Measurements from ENCODE around the gene RPL4. TPM values are rescaled to one million over a fixed set of nuclear protein-coding genes. Genes with fewer than 3 reads are reported as not detected.
A peak's percentile ranks its signal among the peaks of the same experiment; 100 is the strongest.

The RPL4 gene
- total RNA-seq, 1 experiment from 2014 or later, result 5,336 TPM

GRCh38 chr15:66459818-66460615, 44.6 kb downstream of the RPL4 start:
- Mint-ChIP-seq H3K27ac (ENCODE audit: low read depth, unreplicated experiment) (peak overlapping the region; percentile 83), H3K4me3 (ENCODE audit: unreplicated experiment) (peak overlapping the region; percentile 16), H3K27me3 (ENCODE audit: insufficient read depth, unreplicated experiment) (no peaks in the 10 kb centered on the region), H3K4me1 (ENCODE audit: insufficient read depth, unreplicated experiment) (peaks cover 25% of the 10 kb centered on the region), H3K9me3 (ENCODE audit: unreplicated experiment) (no peaks in the 10 kb centered on the region), H3K36me3 (ENCODE audit: insufficient read depth, unreplicated experiment) (peaks cover 40% of the 10 kb centered on the region)
- peak; percentile 52 for DNase-seq (ENCODE audit: unreplicated experiment)
- TF ChIP-seq, protein P1, sequence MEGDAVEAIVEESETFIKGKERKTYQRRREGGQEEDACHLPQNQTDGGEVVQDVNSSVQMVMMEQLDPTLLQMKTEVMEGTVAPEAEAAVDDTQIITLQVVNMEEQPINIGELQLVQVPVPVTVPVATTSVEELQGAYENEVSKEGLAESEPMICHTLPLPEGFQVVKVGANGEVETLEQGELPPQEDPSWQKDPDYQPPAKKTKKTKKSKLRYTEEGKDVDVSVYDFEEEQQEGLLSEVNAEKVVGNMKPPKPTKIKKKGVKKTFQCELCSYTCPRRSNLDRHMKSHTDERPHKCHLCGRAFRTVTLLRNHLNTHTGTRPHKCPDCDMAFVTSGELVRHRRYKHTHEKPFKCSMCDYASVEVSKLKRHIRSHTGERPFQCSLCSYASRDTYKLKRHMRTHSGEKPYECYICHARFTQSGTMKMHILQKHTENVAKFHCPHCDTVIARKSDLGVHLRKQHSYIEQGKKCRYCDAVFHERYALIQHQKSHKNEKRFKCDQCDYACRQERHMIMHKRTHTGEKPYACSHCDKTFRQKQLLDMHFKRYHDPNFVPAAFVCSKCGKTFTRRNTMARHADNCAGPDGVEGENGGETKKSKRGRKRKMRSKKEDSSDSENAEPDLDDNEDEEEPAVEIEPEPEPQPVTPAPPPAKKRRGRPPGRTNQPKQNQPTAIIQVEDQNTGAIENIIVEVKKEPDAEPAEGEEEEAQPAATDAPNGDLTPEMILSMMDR (IDR thresholded peaks at IDR 0.05; ENCODE audit: unreplicated experiment), result no peak
- ChIA-PET POLR2A (interaction anchor here (0.7 to 5.3 kb wide), 13 partner anchors 12 to 166 kb away, joined by 3 to 34 read pairs (median 4); partner anchors contain the start of genes MAP2K1, SNAPC5 and ZWILCH), CTCF (interaction anchor here (0.5 to 2.2 kb wide), 7 partner anchors 15 to 993 kb away, joined by 3 to 10 read pairs (median 3); partner anchors contain the start of gene SNAPC5)
- intact Hi-C loops (cut with micrococcal nuclease), result no loop called here
- no TSS peak for BruUV-seq (replicated peaks)

GRCh38 chr15:66456211-66456610, 48.4 kb downstream of the RPL4 start:
- Mint-ChIP-seq H3K27me3 (ENCODE audit: insufficient read depth, unreplicated experiment) (no peaks in the 10 kb centered on the region), H3K9me3 (ENCODE audit: unreplicated experiment) (no peaks in the 10 kb centered on the region), H3K27ac (ENCODE audit: low read depth, unreplicated experiment) (no peak overlapping the region), H3K36me3 (ENCODE audit: insufficient read depth, unreplicated experiment) (peaks cover 21% of the 10 kb centered on the region), H3K4me1 (ENCODE audit: insufficient read depth, unreplicated experiment) (peaks cover 17% of the 10 kb centered on the region), H3K4me3 (ENCODE audit: unreplicated experiment) (no peak overlapping the region)
- no TSS peak for BruUV-seq (replicated peaks)
- intact Hi-C loops (cut with micrococcal nuclease), result no loop called here
- POLR2A ChIA-PET, result interaction anchor here (1.4 kb wide), 1 partner anchor 49 kb away, joined by 4 read pairs; the partner anchor contains the start of gene ZWILCH
- TF ChIP-seq, protein P1 (IDR thresholded peaks at IDR 0.05; ENCODE audit: unreplicated experiment), result no peak
- CTCF ChIA-PET, result interaction anchor here (0.7 kb wide), 1 partner anchor 599 kb away, joined by 3 read pairs; no protein-coding TSS in a partner anchor
- no peak for DNase-seq (ENCODE audit: unreplicated experiment)

DNA sequence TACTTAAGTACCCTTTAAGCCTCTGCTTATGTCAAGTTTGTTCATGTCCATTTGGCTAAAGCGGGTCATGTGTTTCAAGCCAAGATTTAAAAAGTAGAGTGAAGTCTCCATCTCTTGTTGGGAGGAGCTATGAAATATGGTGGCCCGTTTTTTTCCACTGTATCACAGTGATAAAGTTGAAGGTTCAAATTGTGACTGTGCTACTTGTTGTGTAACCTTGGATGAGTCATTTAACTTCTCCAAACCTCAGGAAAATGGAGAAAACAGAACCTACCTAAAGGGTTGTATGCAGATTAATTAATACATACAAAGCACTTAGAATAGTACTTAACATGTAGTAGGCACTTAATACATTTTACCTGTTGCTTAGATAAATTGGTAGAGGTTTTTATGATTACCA, 50.5 kb downstream of the RPL4 start:
- H3K4me1 Mint-ChIP-seq (ENCODE audit: insufficient read depth, unreplicated experiment), result no peaks in the 10 kb centered on the region
- H3K36me3 Mint-ChIP-seq (ENCODE audit: insufficient read depth, unreplicated experiment), result peaks cover 21% of the 10 kb centered on the region
- H3K27me3 Mint-ChIP-seq (ENCODE audit: insufficient read depth, unreplicated experiment), result no peaks in the 10 kb centered on the region
- H3K27ac Mint-ChIP-seq (ENCODE audit: low read depth, unreplicated experiment), result peak overlapping the region; percentile 55
- CTCF ChIA-PET, result no interaction called here
- TF ChIP-seq, protein P1 (IDR thresholded peaks at IDR 0.05; ENCODE audit: unreplicated experiment), result no peak
- no peaks in the 10 kb centered on the region for H3K9me3 Mint-ChIP-seq (ENCODE audit: unreplicated experiment)
- DNase-seq (ENCODE audit: unreplicated experiment), result peak; percentile 37
- H3K4me3 Mint-ChIP-seq (ENCODE audit: unreplicated experiment), result no peak overlapping the region
- no TSS peak for BruUV-seq (replicated peaks)
- intact Hi-C loops (cut with micrococcal nuclease), result no loop called here
- POLR2A ChIA-PET, result interaction anchor here (1.1 kb wide), 1 partner anchor 68 kb away, joined by 3 read pairs; no protein-coding TSS in a partner anchor

GRCh38 chr15:66452971-66453580, 51.6 kb downstream of the RPL4 start:
- H3K4me1 Mint-ChIP-seq (ENCODE audit: insufficient read depth, unreplicated experiment), result no peaks in the 10 kb centered on the region
- no TSS peak for BruUV-seq (replicated peaks)
- no peaks in the 10 kb centered on the region for H3K27me3 Mint-ChIP-seq (ENCODE audit: insufficient read depth, unreplicated experiment)
- ChIA-PET POLR2A (interaction anchor here (1.0 kb wide), 1 partner anchor 8 kb away, joined by 3 read pairs; no protein-coding TSS in a partner anchor), CTCF (interaction anchor here (0.8 kb wide), 1 partner anchor 1118 kb away, joined by 4 read pairs; no protein-coding TSS in a partner anchor)
- no peak for DNase-seq (ENCODE audit: unreplicated experiment)
- H3K4me3 Mint-ChIP-seq (ENCODE audit: unreplicated experiment), result no peak overlapping the region
- H3K36me3 Mint-ChIP-seq (ENCODE audit: insufficient read depth, unreplicated experiment), result peaks cover 28% of the 10 kb centered on the region
- H3K27ac Mint-ChIP-seq (ENCODE audit: low read depth, unreplicated experiment), result peak overlapping the region; percentile 55
- intact Hi-C loops (cut with micrococcal nuclease), result no loop called here
- TF ChIP-seq, protein P1 (IDR thresholded peaks at IDR 0.05; ENCODE audit: unreplicated experiment), result no peak
- H3K9me3 Mint-ChIP-seq (ENCODE audit: unreplicated experiment), result no peaks in the 10 kb centered on the region
